HepG2 (cell line): ENCODE results near the gene GGNBP2. TPM values are rescaled to one million over a fixed set of nuclear protein-coding genes. Genes with fewer than 3 reads are reported as not detected.

Source experiments
- ARID2 ChIP-seq: sonication (generic); formaldehyde crosslinking; IDR thresholded peaks from 2 replicates; pipeline ENCODE4 v1.8.1; 2022; ENCODE audit warnings: mild to moderate bottlenecking, missing genetic modification reagents, borderline replicate concordance
- ATF4 ChIP-seq, 2 experiments: fragments of 450-650 bp in 1 of 2; sonication (generic) in 1 of 2; formaldehyde crosslinking; IDR thresholded peaks; 2 replicates each; pipeline versions ENCODE4 v1.5.0 to v1.8.0; 2020 to 2022; ENCODE audit warnings: mild to moderate bottlenecking in 1 of 2, missing genetic modification reagents in 1 of 2
- CENPX ChIP-seq: sonication (generic); formaldehyde crosslinking; IDR thresholded peaks from 2 replicates; pipeline ENCODE4 v1.9.0; 2021; ENCODE audit warnings: mild to moderate bottlenecking, missing genetic modification reagents, moderate library complexity
- E2F5 ChIP-seq: sonication (generic); formaldehyde crosslinking; conservative IDR thresholded peaks from 2 replicates; pipeline ENCODE4 v1.4.0; 2020; ENCODE audit warnings: missing genetic modification reagents
- ELF1 ChIP-seq: sonication (generic); formaldehyde crosslinking; IDR thresholded peaks from 2 replicates; pipeline ENCODE4 v1.4.0; 2020; ENCODE audit warnings: missing genetic modification reagents
- FLYWCH1 ChIP-seq: sonication (generic); formaldehyde crosslinking; IDR thresholded peaks from 2 replicates; pipeline ENCODE4 v1.8.1; 2023; ENCODE audit warnings: mild to moderate bottlenecking, missing genetic modification reagents
- FOXJ3 ChIP-seq: sonication (generic); formaldehyde crosslinking; IDR thresholded peaks from 2 replicates; pipeline ENCODE4 v1.4.0; 2020; ENCODE audit warnings: missing genetic modification reagents, mild to moderate bottlenecking, borderline replicate concordance
- HBP1 ChIP-seq: IDR thresholded peaks from 2 replicates; pipeline ENCODE4 v1.6.1; 2016; ENCODE audit warnings: low read depth, control low read depth
- HOXA5 ChIP-seq: sonication (generic); formaldehyde crosslinking; IDR thresholded peaks from 2 replicates; pipeline ENCODE4 v1.4.0; 2020; ENCODE audit warnings: missing genetic modification reagents
- MEIS1 ChIP-seq: sonication (generic); formaldehyde crosslinking; IDR thresholded peaks from 2 replicates; pipeline ENCODE4 v1.9.0; 2021; ENCODE audit warnings: mild to moderate bottlenecking, missing genetic modification reagents, moderate library complexity, borderline replicate concordance
- MIER2 ChIP-seq: IDR thresholded peaks from 2 replicates; pipeline ENCODE4 v1.6.1; 2016; ENCODE audit warnings: missing biosample characterization, missing genetic modification reagents
- NCOA2 ChIP-seq: sonication (generic); formaldehyde crosslinking; IDR thresholded peaks from 2 replicates; pipeline ENCODE4 v1.8.0; 2022; ENCODE audit warnings: inconsistent platforms
- RARA ChIP-seq: IDR thresholded peaks from 2 replicates; pipeline ENCODE4 v1.6.1; 2016; ENCODE audit warnings: missing genetic modification reagents, missing compliant biosample characterization
- SRF ChIP-seq: IDR thresholded peaks from 2 replicates; pipeline ENCODE4 v1.6.1; 2011; ENCODE audit warnings: mild to moderate bottlenecking, low read depth, low read length, moderate library complexity
- SUZ12 ChIP-seq: fragments of 150-350 bp; IDR thresholded peaks from 2 replicates; pipeline ENCODE4 v1.6.1; 2014; ENCODE audit warnings: low read depth, low read length
- THYN1 ChIP-seq: sonication (generic); formaldehyde crosslinking; IDR thresholded peaks from 2 replicates; pipeline ENCODE4 v1.8.1; 2023; ENCODE audit warnings: low read depth, mild to moderate bottlenecking, moderate library complexity, missing genetic modification reagents, borderline replicate concordance
- ZHX1 ChIP-seq: sonication (generic); formaldehyde crosslinking; IDR thresholded peaks from 2 replicates; pipeline ENCODE4 v1.8.1; 2022; ENCODE audit warnings: low read depth, mild to moderate bottlenecking, missing genetic modification reagents
- ZNF230 ChIP-seq: sonication (generic); formaldehyde crosslinking; IDR thresholded peaks from 2 replicates; pipeline ENCODE4 v1.4.0; 2020; ENCODE audit warnings: mild to moderate bottlenecking, missing genetic modification reagents
- ZNF329 ChIP-seq: sonication (generic); formaldehyde crosslinking; IDR thresholded peaks from 2 replicates; pipeline ENCODE4 v1.9.0; 2021; ENCODE audit warnings: low read depth, mild to moderate bottlenecking, missing genetic modification reagents
- ZNF629 ChIP-seq: sonication (generic); formaldehyde crosslinking; conservative IDR thresholded peaks from 2 replicates; pipeline ENCODE4 v1.5.0; 2020; ENCODE audit warnings: missing genetic modification reagents
- ZNF703 ChIP-seq: sonication (generic); formaldehyde crosslinking; IDR thresholded peaks from 2 replicates; pipeline ENCODE4 v1.5.1; 2020; ENCODE audit warnings: missing genetic modification reagents, mild to moderate bottlenecking, moderate library complexity, borderline replicate concordance
- polyA plus RNA-seq, 8 experiments: library from polyadenylated mRNA; depleted of rRNA in 3 of 8; stranded (reverse) in 7 of 8; unstranded in 1 of 8; fragments of >200 nt; fragmentation: Illumina TruSeq in 4 of 8; extraction: Trizol in 4 of 8; gene quantifications; 2 replicates each; pipeline versions ENCODE4 v1.2.1 to v1.2.3, GENCODE V29; 2011 to 2016; ENCODE audit warnings: low read depth in 4 of 8, missing spikeins in 1 of 8, mixed read lengths in 1 of 8; ENCODE audit not compliant: insufficient read depth in 1 of 8
- total RNA-seq, 5 experiments: library from RNA; depleted of rRNA; stranded (reverse); fragments of >200 nt; fragmentation: Illumina TruSeq; extraction: Trizol; gene quantifications; 2 replicates each; pipeline ENCODE4 v1.2.3, GENCODE V29; 2016; ENCODE audit warnings: low read depth in 1 of 5

Gene GGNBP2
- total and polyA plus RNA-seq, 2 of the 13 experiments (the other 11 are each of a cell fraction or from before 2014, with no cell fraction given): 53.3 to 84.2 TPM

- TF ChIP-seq THYN1: no peak; the same call in 1 of the 2 replicates
- TF ChIP-seq E2F5: 0 out of 2 replicates have a peak, but pooled peaks have one; percentile 29
- TF ChIP-seq HOXA5 (CRISPR knock-in tag): no peak; the same call in 1 of the 2 replicates
- TF ChIP-seq ZNF329: 0 out of 2 replicates have a peak, but pooled peaks have one; percentile 31
- no peak for TF ChIP-seq ARID2 (CRISPR knock-in tag)
- TF ChIP-seq RARA (CRISPR knock-in tag): peak; percentile 14; the same call in 1 of the 2 replicates
- no peak for TF ChIP-seq HBP1 (CRISPR knock-in tag)
- TF ChIP-seq SRF: no peak
- TF ChIP-seq ZNF703: 0 out of 2 replicates have a peak, but pooled peaks have one; percentile 18
- no peak for TF ChIP-seq NCOA2 (CRISPR knock-in tag)
- TF ChIP-seq ZNF230 (CRISPR knock-in tag): no peak; the same call in 1 of the 2 replicates
- TF ChIP-seq FLYWCH1 (CRISPR knock-in tag): no peak
- no peak for TF ChIP-seq ATF4 (CRISPR knock-in tag; IDR thresholded peaks at IDR 0.05)
- TF ChIP-seq ELF1 (CRISPR knock-in tag): peak; percentile 58; the same call in 1 of the 2 replicates
- no peak for TF ChIP-seq SUZ12
- no peak for TF ChIP-seq ZNF629 (CRISPR knock-in tag)
- TF ChIP-seq FOXJ3 (CRISPR knock-in tag): no peak
- no peak for TF ChIP-seq CENPX (CRISPR knock-in tag)
- TF ChIP-seq MIER2 (CRISPR knock-in tag): no peak
- no peak for TF ChIP-seq MEIS1 (CRISPR knock-in tag)
- TF ChIP-seq ZHX1 (CRISPR knock-in tag): no peak
Measured at GRCh38 chr17:36533935-36534839, 10.5 kb upstream of the GGNBP2 start (continued).
